ENCODE results near the gene DISC1.

GRCh38 chr1:231817801-231818200 is 191.2 kb downstream of the DISC1 start:
- TF ChIP-seq SP1 (IDR thresholded peaks at IDR 0.05) (no peak), SUZ12 (IDR thresholded peaks at IDR 0.05) (no peak), FOXA1 (IDR thresholded peaks at IDR 0.05) (no peak), HDGF (IDR thresholded peaks at IDR 0.05; ENCODE audit: borderline replicate concordance) (no peak), FOXK2 (IDR thresholded peaks at IDR 0.05) (no peak), ELF4 (IDR thresholded peaks at IDR 0.05) (no peak), NFRKB (IDR thresholded peaks at IDR 0.05) (no peak), FOXM1 (IDR thresholded peaks at IDR 0.05; ENCODE audit: borderline replicate concordance) (no peak), BHLHE40 (IDR thresholded peaks at IDR 0.05; ENCODE audit: borderline replicate concordance) (no peak), TARDBP (IDR thresholded peaks at IDR 0.05) (no peak)
